DOHH2 (cell line): ENCODE data around the gene KIAA1671.

Experiments used
- H3F3A ChIP-seq: fragments of 200-600 bp; sonication (generic), shearing (Covaris generic); 2 replicates; pipeline ENCODE4 v1.6.0; 2016; ENCODE audit warnings: antibody characterized with exemption, mild to moderate bottlenecking; ENCODE audit not compliant: control insufficient read depth, insufficient read depth
- H3K27ac ChIP-seq: fragments of 200-600 bp; sonication (generic); 2 replicates; pipeline ENCODE4 v1.5.1; 2014; ENCODE audit warnings: low read depth, mild to moderate bottlenecking, low read length, moderate library complexity
- H3K27me3 ChIP-seq: fragments of 200-600 bp; sonication (generic); 2 replicates; pipeline ENCODE4 v1.6.1; 2014; ENCODE audit warnings: mild to moderate bottlenecking, low read length, mixed read lengths; ENCODE audit not compliant: control insufficient read depth
- H3K36me3 ChIP-seq: fragments of 200-600 bp; sonication (generic); 2 replicates; pipeline ENCODE4 v1.6.1; 2014; ENCODE audit warnings: mild to moderate bottlenecking, low read length, moderate library complexity, mixed read lengths; ENCODE audit not compliant: control insufficient read depth
- H3K4me1 ChIP-seq: fragments of 200-600 bp; sonication (generic); 2 replicates; pipeline ENCODE4 v1.6.1; 2014; ENCODE audit warnings: mild to moderate bottlenecking, low read length, mixed read lengths; ENCODE audit not compliant: control insufficient read depth
- H3K4me2 ChIP-seq: fragments of 200-600 bp; sonication (generic); 2 replicates; pipeline ENCODE4 v1.6.0; 2014; ENCODE audit warnings: mild to moderate bottlenecking, low read length, moderate library complexity
- H3K4me3 ChIP-seq: fragments of 200-600 bp; sonication (generic); 2 replicates; pipeline ENCODE4 v1.5.1; 2014; ENCODE audit warnings: mild to moderate bottlenecking, low read length, mixed read lengths
- H3K79me2 ChIP-seq: fragments of 200-600 bp; sonication (generic); 2 replicates; pipeline ENCODE4 v1.6.1; 2014; ENCODE audit warnings: mild to moderate bottlenecking, low read length, mixed read lengths; ENCODE audit not compliant: control insufficient read depth
- H3K9me2 ChIP-seq: fragments of 200-600 bp; sonication (generic); replicated peaks from 2 replicates; pipeline ENCODE4 v1.6.1; 2014; ENCODE audit warnings: mild to moderate bottlenecking, low read length, mixed read lengths; ENCODE audit not compliant: control insufficient read depth
- H3K9me3 ChIP-seq: fragments of 200-600 bp; sonication (generic); 2 replicates; pipeline ENCODE4 v1.6.1; 2014; ENCODE audit warnings: antibody characterized with exemption, low read length, mixed read lengths; ENCODE audit not compliant: control insufficient read depth, insufficient read depth
- H4K20me1 ChIP-seq: fragments of 200-600 bp; sonication (generic); 2 replicates; pipeline ENCODE4 v1.6.0; 2014; ENCODE audit warnings: low read depth, mild to moderate bottlenecking, antibody characterized with exemption, low read length, moderate library complexity; ENCODE audit not compliant: control insufficient read depth, insufficient read depth
- CTCF ChIP-seq: fragments of 200-600 bp; sonication (generic); IDR thresholded peaks from one replicate; pipeline ENCODE4 v1.5.1; 2014; ENCODE audit warnings: antibody characterized with exemption, mild to moderate bottlenecking, low read depth, low read length; ENCODE audit not compliant: poor library complexity, severe bottlenecking
- EZH2phosphoT487 ChIP-seq: fragments of 200-600 bp; sonication (generic); IDR thresholded peaks from 2 replicates; pipeline ENCODE4 v1.6.1; 2017; ENCODE audit warnings: borderline replicate concordance, mild to moderate bottlenecking, antibody characterized with exemption, low read length, moderate library complexity, mixed read lengths

The KIAA1671 gene

GRCh38 chr22:24975813-24976341, 23.4 kb downstream of the KIAA1671 start:
- Histone ChIP-seq H4K20me1 (no peaks in the 10 kb centered on the region), H3K4me2 (no peak overlapping the region), H3K27me3 (no peaks in the 10 kb centered on the region), H3K4me1 (no peaks in the 10 kb centered on the region), H3K36me3 (no peaks in the 10 kb centered on the region), H3K9me3 (no peaks in the 10 kb centered on the region), H3K79me2 (no peaks in the 10 kb centered on the region), H3K27ac (no peak overlapping the region), H3K4me3 (no peak overlapping the region), H3F3A (no peaks in the 10 kb centered on the region), H3K9me2 (no peaks in the 10 kb centered on the region)
- TF ChIP-seq CTCF = no peak
- no peak for TF ChIP-seq EZH2phosphoT487

GRCh38 chr22:24976442-24977218, 24.1 kb downstream of the KIAA1671 start:
- Histone ChIP-seq H3K36me3 (no peaks in the 10 kb centered on the region), H3K9me3 (no peaks in the 10 kb centered on the region), H3K27me3 (no peaks in the 10 kb centered on the region), H4K20me1 (no peaks in the 10 kb centered on the region), H3K79me2 (no peaks in the 10 kb centered on the region), H3K4me1 (no peaks in the 10 kb centered on the region), H3K4me2 (no peak overlapping the region), H3K4me3 (no peak overlapping the region), H3K9me2 (no peaks in the 10 kb centered on the region), H3F3A (no peaks in the 10 kb centered on the region), H3K27ac (no peak overlapping the region)
- no peak for TF ChIP-seq CTCF

- TF ChIP-seq EZH2phosphoT487 = no peak
- no peak for TF ChIP-seq CTCF
- no peaks in the 10 kb centered on the region for H3K9me3 ChIP-seq
- H3K27ac ChIP-seq = no peak overlapping the region
- H3F3A ChIP-seq = no peaks in the 10 kb centered on the region
- H3K9me2 ChIP-seq = no peaks in the 10 kb centered on the region
- H4K20me1 ChIP-seq = no peaks in the 10 kb centered on the region
- H3K79me2 ChIP-seq = no peaks in the 10 kb centered on the region
- H3K4me2 ChIP-seq = no peak overlapping the region
- no peak overlapping the region for H3K4me3 ChIP-seq
- H3K36me3 ChIP-seq = no peaks in the 10 kb centered on the region
- H3K4me1 ChIP-seq = no peaks in the 10 kb centered on the region
- H3K27me3 ChIP-seq = no peaks in the 10 kb centered on the region; the same call in 1 of the 2 replicates
Measured at GRCh38 chr22:24977370-24978221, 25.1 kb downstream of the KIAA1671 start.
